H1 (cell line): ENCODE measurements around the gene ZNF148. TPM values are rescaled to one million over a fixed set of nuclear protein-coding genes. Genes with fewer than 3 reads are reported as not detected.
A peak's percentile ranks its signal among the peaks of the same experiment; 100 is the strongest.

Source experiments
- CTCF ChIA-PET: fragments of 300-600 bp; sonication (Branson Sonifier 250); formaldehyde crosslinking; loops from one replicate; lab custom pipeline; 2021; ENCODE audit not compliant: partially characterized antibody; lab: Charles Lee
- POLR2A ChIA-PET: fragments of 300-600 bp; sonication (Branson Sonifier 250); formaldehyde crosslinking; loops from one replicate; lab custom pipeline; 2021; ENCODE audit warnings: inconsistent platforms; ENCODE audit not compliant: partially characterized antibody; lab: Charles Lee
- DNase-seq, 2 experiments: peaks; one replicate each; pipeline versions ENCODE4 v3.0.0 to v3.0.0-alpha.2; 2010 to 2022; ENCODE audit warnings: low spot score in 2 of 2, low read depth in 1 of 2, mixed read lengths in 1 of 2
- FAIRE-seq: peaks from 2 replicates; lab custom pipeline; 2011; peaks lifted over from hg19 to GRCh38; lab: Jason Lieb, UNC
- H2AFZ ChIP-seq: 2 replicates; pipeline ENCODE4 v1.8.1; 2012; ENCODE audit warnings: low read length, inconsistent platforms
- H2AK5ac ChIP-seq: 2 replicates; pipeline ENCODE4 v1.6.1; 2013; ENCODE audit warnings: low read depth, low read length
- H2BK120ac ChIP-seq: replicated peaks from 2 replicates; pipeline ENCODE3; 2013; ENCODE audit warnings: low read depth, low read length, inconsistent platforms
- H2BK12ac ChIP-seq: 2 replicates; pipeline ENCODE4 v1.6.1; 2013; ENCODE audit warnings: low read depth, low read length
- H2BK15ac ChIP-seq: 2 replicates; pipeline ENCODE4 v1.6.1; 2013; ENCODE audit warnings: low read length
- H2BK20ac ChIP-seq: 2 replicates; pipeline ENCODE4 v1.6.1; 2013; ENCODE audit warnings: low read length
- H2BK5ac ChIP-seq: 2 replicates; pipeline ENCODE4 v1.6.1; 2013; ENCODE audit warnings: low read depth, low read length
- H3K14ac ChIP-seq: 2 replicates; pipeline ENCODE4 v1.6.1; 2013; ENCODE audit warnings: inconsistent platforms; ENCODE audit not compliant: insufficient read length
- H3K18ac ChIP-seq: 2 replicates; pipeline ENCODE4 v1.6.1; 2013; ENCODE audit warnings: low read length; ENCODE audit errors: extremely low read depth
- H3K23ac ChIP-seq: 2 replicates; pipeline ENCODE4 v1.6.1; 2013; ENCODE audit warnings: inconsistent platforms; ENCODE audit not compliant: insufficient read length
- H3K23me2 ChIP-seq: 2 replicates; pipeline ENCODE4 v1.6.1; 2013; ENCODE audit warnings: low read depth, low read length
- H3K27ac ChIP-seq: 2 replicates; pipeline ENCODE4 v1.6.1; 2011; ENCODE audit warnings: low read depth, low read length, inconsistent platforms
- H3K27me3 ChIP-seq, 4 experiments: replicated peaks in 1 of 4; 1 replicate in 1 of 4; 2 replicates in 3 of 4; pipeline versions ENCODE4 v1.6.1 to v1.8.1; 2011 to 2013; ENCODE audit warnings: low read length in 3 of 4, mild to moderate bottlenecking in 3 of 4, inconsistent platforms in 2 of 4, mixed read lengths in 2 of 4, moderate library complexity in 1 of 4; ENCODE audit not compliant: control insufficient read depth in 3 of 4, insufficient read depth in 3 of 4; ENCODE audit errors: extremely low read depth in 1 of 4
- H3K36me3 ChIP-seq, 4 experiments: 2 replicates each; pipeline versions ENCODE4 v1.6.1 to v1.8.1; 2011 to 2013; ENCODE audit warnings: mild to moderate bottlenecking in 4 of 4, low read length in 3 of 4, moderate library complexity in 2 of 4, control low read depth in 1 of 4, inconsistent platforms in 1 of 4; ENCODE audit not compliant: insufficient read depth in 4 of 4, control insufficient read depth in 2 of 4
- H3K4ac ChIP-seq: replicated peaks from 2 replicates; pipeline ENCODE3; 2013; ENCODE audit warnings: low read length, low read depth, mixed read lengths, inconsistent platforms; ENCODE audit not compliant: insufficient read length
- H3K4me1 ChIP-seq, 4 experiments: replicated peaks in 1 of 4; 1 replicate in 1 of 4; 2 replicates in 3 of 4; pipeline versions ENCODE4 v1.6.1 to v1.8.1; 2011 to 2013; ENCODE audit warnings: low read length in 3 of 4, inconsistent platforms in 2 of 4, mixed read lengths in 1 of 4; ENCODE audit not compliant: insufficient read depth in 4 of 4, control insufficient read depth in 3 of 4
- H3K4me2 ChIP-seq, 2 experiments: 2 replicates each; pipeline versions ENCODE4 v1.6.1 to v1.8.1; 2011 to 2013; ENCODE audit warnings: low read depth in 2 of 2, low read length in 2 of 2, control low read depth in 1 of 2, inconsistent platforms in 1 of 2, mild to moderate bottlenecking in 1 of 2; ENCODE audit not compliant: insufficient read depth in 1 of 2
- H3K4me3 ChIP-seq, 4 experiments: fragments of 200-600, 300-600 bp in 1 of 4; sonication (generic), shearing (Covaris generic), sonication (Bioruptor Twin) in 1 of 4; 2 replicates each; pipeline versions ENCODE4 v1.5.1 to v1.8.1; 2011 to 2016; ENCODE audit warnings: low read length in 4 of 4, low read depth in 3 of 4, control low read depth in 2 of 4, inconsistent platforms in 2 of 4, mild to moderate bottlenecking in 2 of 4, mixed read lengths in 1 of 4, moderate library complexity in 1 of 4; ENCODE audit not compliant: insufficient read depth in 2 of 4; ENCODE audit errors: extremely low read depth in 1 of 4
- H3K56ac ChIP-seq: replicated peaks from 2 replicates; pipeline ENCODE3; 2013; ENCODE audit warnings: low read depth, mild to moderate bottlenecking, mixed read lengths, low read length, inconsistent platforms; ENCODE audit not compliant: insufficient read length
- H3K79me1 ChIP-seq: 2 replicates; pipeline ENCODE4 v1.6.1; 2013; ENCODE audit warnings: low read depth, low read length, control low read depth
- H3K79me2 ChIP-seq, 2 experiments: 2 replicates each; pipeline versions ENCODE4 v1.6.1 to v1.8.1; 2012 to 2013; ENCODE audit warnings: low read length in 2 of 2, mild to moderate bottlenecking in 2 of 2, inconsistent platforms in 1 of 2; ENCODE audit not compliant: insufficient read depth in 2 of 2, control insufficient read depth in 1 of 2
- H3K9ac ChIP-seq, 4 experiments: replicated peaks in 1 of 4; 1 replicate in 1 of 4; 2 replicates in 3 of 4; pipeline versions ENCODE4 v1.6.1 to v1.8.1; 2011 to 2013; ENCODE audit warnings: low read depth in 3 of 4, low read length in 3 of 4, control low read depth in 2 of 4, mild to moderate bottlenecking in 2 of 4, moderate library complexity in 2 of 4, inconsistent platforms in 1 of 4; ENCODE audit errors: extremely low read depth in 1 of 4
- H3K9me3 ChIP-seq, 2 experiments: 2 replicates each; pipeline versions ENCODE4 v1.6.1 to v1.8.1; 2012 to 2013; ENCODE audit warnings: mild to moderate bottlenecking in 2 of 2, moderate library complexity in 2 of 2, control low read depth in 1 of 2, inconsistent platforms in 1 of 2, low read depth in 1 of 2, low read length in 1 of 2, mixed read lengths in 1 of 2; ENCODE audit not compliant: insufficient read depth in 2 of 2
- H4K20me1 ChIP-seq, 2 experiments: replicated peaks in 1 of 2; 2 replicates each; pipeline versions ENCODE3 to v1.8.1; 2011 to 2013; ENCODE audit warnings: inconsistent platforms in 2 of 2, low read length in 2 of 2, mild to moderate bottlenecking in 1 of 2; ENCODE audit not compliant: insufficient read depth in 2 of 2, control insufficient read depth in 1 of 2
- H4K5ac ChIP-seq: 2 replicates; pipeline ENCODE4 v1.6.1; 2013; ENCODE audit warnings: low read length, low read depth, mixed read lengths, inconsistent platforms; ENCODE audit not compliant: insufficient read length
- H4K8ac ChIP-seq: 2 replicates; pipeline ENCODE4 v1.8.0; 2013; ENCODE audit warnings: mild to moderate bottlenecking, moderate library complexity, low read length, inconsistent platforms; ENCODE audit not compliant: insufficient read depth; ENCODE audit errors: extremely low read depth
- H4K91ac ChIP-seq: replicated peaks from 2 replicates; pipeline ENCODE3; 2013; ENCODE audit warnings: low read length, mixed read lengths, inconsistent platforms; ENCODE audit not compliant: insufficient read length
- ASH2L ChIP-seq: fragments of 200-600, 300-600 bp; sonication (generic); IDR thresholded peaks from one replicate; pipeline ENCODE4 v1.7.1; 2017; ENCODE audit warnings: low read length
- CEBPB ChIP-seq: IDR thresholded peaks from 2 replicates; pipeline ENCODE4 v1.6.1; 2012; ENCODE audit warnings: low read depth, low read length
- CHD1 ChIP-seq: IDR thresholded peaks from 2 replicates; pipeline ENCODE4 v1.6.1; 2012; ENCODE audit warnings: low read depth, low read length, improper control_type of control experiment
- EZH2 ChIP-seq: fragments of 200-600 bp; sonication (generic); IDR thresholded peaks from 2 replicates; pipeline ENCODE4 v1.7.1; 2012; ENCODE audit warnings: low read depth, mild to moderate bottlenecking, moderate library complexity, low read length, inconsistent platforms; ENCODE audit not compliant: severe bottlenecking
- HDAC2 ChIP-seq, 2 experiments: fragments of 300-600 bp in 1 of 2; sonication (generic) in 1 of 2; IDR thresholded peaks; 2 replicates each; pipeline ENCODE4 v1.6.1; 2011 to 2012; ENCODE audit warnings: low read depth in 2 of 2, low read length in 2 of 2, mild to moderate bottlenecking in 2 of 2, moderate library complexity in 2 of 2, borderline replicate concordance in 1 of 2, inconsistent platforms in 1 of 2
- HDAC6 ChIP-seq: IDR thresholded peaks from one replicate; pipeline ENCODE4 v1.7.1; 2012; ENCODE audit warnings: low read depth, mild to moderate bottlenecking, inconsistent platforms, low read length, moderate library complexity
- NANOG ChIP-seq: IDR thresholded peaks from 2 replicates; pipeline ENCODE4 v1.6.1; 2011; ENCODE audit warnings: low read length, low read depth, mild to moderate bottlenecking, inconsistent platforms; ENCODE audit not compliant: insufficient read depth, poor library complexity, severe bottlenecking
- POLR2AphosphoS5 ChIP-seq: IDR thresholded peaks from 2 replicates; pipeline ENCODE4 v1.6.1; 2011; ENCODE audit warnings: low read depth, low read length
- SAP30 ChIP-seq: fragments of 300-600 bp; sonication (generic); IDR thresholded peaks from 2 replicates; pipeline ENCODE4 v1.7.1; 2012; ENCODE audit warnings: low read length, moderate library complexity, mild to moderate bottlenecking, inconsistent platforms; ENCODE audit not compliant: insufficient read depth, insufficient replicate concordance
- TAF1 ChIP-seq: IDR thresholded peaks from 2 replicates; pipeline ENCODE4 v1.6.1; 2011; ENCODE audit warnings: mild to moderate bottlenecking, low read depth, low read length
- WGBS, 2 experiments: shearing (Covaris generic) in 1 of 2; methylation state at CpG; one replicate each; pipeline versions ENCODE4 v1.1.6 to v1.1.7; 2013 to 2015; ENCODE audit warnings: low lambda C conversion rate in 2 of 2, mixed read lengths in 2 of 2, inconsistent platforms in 1 of 2, low coverage in 1 of 2, missing lambda C conversion rate in 1 of 2; ENCODE audit not compliant: insufficient replicate concordance in 2 of 2, insufficient coverage in 1 of 2, insufficient read length in 1 of 2; ENCODE audit errors: extremely low coverage in 1 of 2, missing lambda C conversion rate in 1 of 2; 5-methylcytosine and 5-hydroxymethylcytosine counted together
- polyA plus RNA-seq, 7 experiments: library from polyadenylated mRNA; depleted of rRNA in 3 of 7; stranded (reverse) in 5 of 7; unstranded in 2 of 7; fragments of >200 nt in 5 of 7; fragments of 200-250 nt in 2 of 7; gene quantifications; 1 replicate in 5 of 7; 2 replicates in 1 of 7; 4 replicates in 1 of 7; pipeline versions ENCODE4 v1.2.1 to v1.2.3, GENCODE V29; 2011 to 2013; ENCODE audit warnings: missing spikeins in 2 of 7, mixed read lengths in 2 of 7
- total RNA-seq: library from RNA; stranded (reverse); fragmentation: NEBNext Ultra II Directional; extraction: Animal tissue kit (Norgen Biotek cat#: 25700); gene quantifications from 2 replicates; pipeline ENCODE4 v1.2.1, GENCODE V29; 2021
- TF ChIP-seq, protein P1 (sequence below): IDR thresholded peaks from 2 replicates; pipeline ENCODE4 v1.6.1; 2011; ENCODE audit warnings: low read length, improper control_type of control experiment

ZNF148 gene
- total and polyA plus RNA-seq, 2 of the 8 experiments (the other 6 are each of a cell fraction or from before 2014, with no cell fraction given): 3.7 to 22.6 TPM

GRCh38 chr3:125374501-125374995 is 577 bp downstream of the ZNF148 start:
- H2BK5ac ChIP-seq: peak overlapping the region; percentile 98
- H3K23ac ChIP-seq: no peak overlapping the region
- peak overlapping the region; percentile 18 for H4K5ac ChIP-seq
- peaks cover 12 to 49% of the 10 kb centered on the region in 2 experiments for H3K79me2 ChIP-seq
- H2BK120ac ChIP-seq: no peak overlapping the region
- no peak overlapping the region for H2BK20ac ChIP-seq
- peak overlapping the region; percentile 22 for H4K91ac ChIP-seq
- H3K56ac ChIP-seq: peak overlapping the region; percentile 1
- no peak overlapping the region for H3K4ac ChIP-seq
- ChIA-PET POLR2A (interaction anchor here (1.1 to 3.0 kb wide), 4 partner anchors 8 to 17 kb away, joined by 3 to 13 read pairs (median 3); no protein-coding TSS in a partner anchor), CTCF (no interaction called here)
- H2AK5ac ChIP-seq: no peak overlapping the region
- no peak overlapping the region for H3K14ac ChIP-seq
- no peaks in the 10 kb centered on the region for H3K27me3 ChIP-seq
- peaks cover 0 to 6% of the 10 kb centered on the region in 2 experiments for H4K20me1 ChIP-seq
- H3K4me3 ChIP-seq: peak overlapping the region; percentile 74 to 100 (median 92)
- peak overlapping the region; percentile 69; the same call in 1 of the 2 replicates for H3K27ac ChIP-seq
- peaks cover 2% of the 10 kb centered on the region; the same call in 1 of the 2 replicates for H3K79me1 ChIP-seq
- peak overlapping the region; percentile 77 to 94 for H3K4me2 ChIP-seq
- DNase-seq (peak in 1 of 2 experiments; percentile 68), FAIRE-seq (no peak)
- peak overlapping the region; percentile 90 for H3K18ac ChIP-seq
- no peaks in the 10 kb centered on the region for H3K9me3 ChIP-seq
- H2BK12ac ChIP-seq: peak overlapping the region; percentile 75; the same call in 1 of the 2 replicates
- H2BK15ac ChIP-seq: 0 out of 2 replicates have a peak overlapping the region, but pooled peaks have one; percentile 46
- peak overlapping the region; percentile 74; the same call in 1 of the 2 replicates for H2AFZ ChIP-seq
- H3K23me2 ChIP-seq: peaks cover 10% of the 10 kb centered on the region; the same call in 1 of the 2 replicates
- H3K4me1 ChIP-seq: peaks cover 0 to 6% (median 1%) of the 10 kb centered on the region in 4 experiments; a peak in 3 of 7 replicates
- peak overlapping the region; percentile 52 to 78 (median 66) for H3K9ac ChIP-seq
- H4K8ac ChIP-seq: peak overlapping the region; percentile 96; the same call in 1 of the 2 replicates
- H3K36me3 ChIP-seq: no peaks in the 10 kb centered on the region
- WGBS, 2 experiments: 0% methylated on average over 9 of the region's 26 CpGs; no CpG with 5 or more reads in 1 of the 2 experiments
- no peak for TF ChIP-seq NANOG
- no peak for TF ChIP-seq CEBPB
- TF ChIP-seq HDAC6: no peak
- peak; percentile 49; the same call in 1 of the 2 replicates for TF ChIP-seq TAF1
- 0 out of 4 replicates have a peak, but pooled peaks of 1 of the 2 experiments have one; percentile 62 for TF ChIP-seq HDAC2 (IDR thresholded peaks at IDR 0.05; ENCODE audit: borderline replicate concordance in 1 of 2, low read depth in 2 of 2, low read length in 2 of 2)
- TF ChIP-seq SAP30: peak; percentile 31
- peak; percentile 97 for TF ChIP-seq ASH2L
- TF ChIP-seq CHD1: no peak
- TF ChIP-seq, protein P1, sequence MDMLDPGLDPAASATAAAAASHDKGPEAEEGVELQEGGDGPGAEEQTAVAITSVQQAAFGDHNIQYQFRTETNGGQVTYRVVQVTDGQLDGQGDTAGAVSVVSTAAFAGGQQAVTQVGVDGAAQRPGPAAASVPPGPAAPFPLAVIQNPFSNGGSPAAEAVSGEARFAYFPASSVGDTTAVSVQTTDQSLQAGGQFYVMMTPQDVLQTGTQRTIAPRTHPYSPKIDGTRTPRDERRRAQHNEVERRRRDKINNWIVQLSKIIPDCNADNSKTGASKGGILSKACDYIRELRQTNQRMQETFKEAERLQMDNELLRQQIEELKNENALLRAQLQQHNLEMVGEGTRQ: no peak
- peak; percentile 67; the same call in 1 of the 2 replicates for TF ChIP-seq POLR2AphosphoS5
- no peak for TF ChIP-seq EZH2
